SK-N-MC (cell line): ENCODE measurements around the gene NSUN2.

Source experiments
- EZH2 ChIP-seq: fragments of 200-600 bp; sonication (generic); IDR thresholded peaks from one replicate; pipeline ENCODE4 v1.6.1; 2017; ENCODE audit warnings: antibody characterized with exemption
- POLR2AphosphoS5 ChIP-seq: IDR thresholded peaks from 2 replicates; pipeline ENCODE4 v1.6.1; 2012; ENCODE audit warnings: mild to moderate bottlenecking, low read depth, low read length, borderline replicate concordance

DNA sequence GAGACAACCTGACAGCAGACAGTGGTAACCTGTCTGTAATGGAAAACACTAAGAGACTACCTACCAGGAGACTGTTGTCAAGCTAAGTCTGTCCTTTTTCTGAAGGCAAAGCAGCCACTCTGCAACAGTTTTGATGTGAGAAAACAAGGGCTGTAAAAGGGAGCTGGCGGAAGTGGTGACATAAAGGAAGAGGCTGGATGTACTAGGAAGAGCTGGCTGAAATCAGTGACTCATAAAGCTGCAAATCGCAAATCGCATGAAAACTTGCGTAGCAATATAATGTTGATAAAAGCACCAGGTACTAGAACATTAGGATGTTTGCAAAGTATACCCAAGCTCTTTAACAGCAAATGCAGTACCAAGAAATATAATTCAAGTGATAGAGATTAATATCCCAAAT is 1.4 kb downstream of the NSUN2 start:
- no peak for TF ChIP-seq EZH2
- TF ChIP-seq POLR2AphosphoS5 = no peak
